Stomach (tissue), 4 donors: ENCODE data around the gene CYB5R3.

ENCODE experiments used
- EP300 ChIP-seq: sonication (generic); formaldehyde crosslinking; IDR thresholded peaks from one replicate; pipeline ENCODE4 v1.6.1; 2017; ENCODE audit warnings: antibody characterized with exemption
- POLR2A ChIP-seq, 4 donors: fragments of 450-650 bp; IDR thresholded peaks; one replicate each; pipeline ENCODE4 v1.6.1; 2016; ENCODE audit warnings: antibody characterized with exemption in 4 of 4, control low read depth in 2 of 4, mild to moderate bottlenecking in 1 of 4, moderate library complexity in 1 of 4
- POLR2AphosphoS5 ChIP-seq, 3 donors: sonication (generic); formaldehyde crosslinking; IDR thresholded peaks; one replicate each; pipeline ENCODE4 v1.6.1; 2016; ENCODE audit warnings: antibody characterized with exemption in 3 of 3
- TF ChIP-seq, protein P1 (sequence below), 7 experiments: fragments of 450-650 bp in 4 of 7; fragments of 200-600 bp in 3 of 7; sonication (generic) in 3 of 7; IDR thresholded peaks; one replicate each; pipeline ENCODE4 v1.5.1; 2016 to 2019; ENCODE audit warnings: antibody characterized with exemption in 7 of 7, control low read depth in 2 of 7, mild to moderate bottlenecking in 1 of 7

DNA sequence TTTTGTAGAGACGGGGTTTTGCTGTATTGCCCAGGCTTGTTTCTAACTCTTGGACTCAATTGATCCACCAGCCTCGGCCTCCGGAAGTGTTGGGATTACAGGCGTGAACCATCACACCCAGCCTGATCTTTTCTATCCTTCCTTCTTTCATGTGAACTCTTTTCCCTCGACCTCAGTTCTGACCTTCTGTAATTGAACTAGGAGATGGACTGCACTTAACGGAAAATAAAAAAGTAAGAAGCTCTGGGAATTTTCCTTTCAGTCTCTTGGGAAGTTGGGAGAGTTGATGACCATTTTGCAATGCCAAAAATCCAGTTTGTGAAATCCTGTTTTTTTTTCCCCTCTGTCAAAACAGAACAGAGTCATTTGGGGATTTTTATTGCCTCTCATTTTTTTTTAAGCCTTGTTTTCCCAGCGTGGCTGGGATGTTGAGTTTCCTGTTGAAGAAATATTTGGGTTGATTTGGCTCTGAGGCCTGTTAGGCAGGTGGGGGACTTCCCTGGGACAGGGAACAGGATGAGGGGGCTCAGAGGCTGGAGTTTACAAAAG, 26.9 kb upstream of the CYB5R3 start:
- TF ChIP-seq, protein P1, sequence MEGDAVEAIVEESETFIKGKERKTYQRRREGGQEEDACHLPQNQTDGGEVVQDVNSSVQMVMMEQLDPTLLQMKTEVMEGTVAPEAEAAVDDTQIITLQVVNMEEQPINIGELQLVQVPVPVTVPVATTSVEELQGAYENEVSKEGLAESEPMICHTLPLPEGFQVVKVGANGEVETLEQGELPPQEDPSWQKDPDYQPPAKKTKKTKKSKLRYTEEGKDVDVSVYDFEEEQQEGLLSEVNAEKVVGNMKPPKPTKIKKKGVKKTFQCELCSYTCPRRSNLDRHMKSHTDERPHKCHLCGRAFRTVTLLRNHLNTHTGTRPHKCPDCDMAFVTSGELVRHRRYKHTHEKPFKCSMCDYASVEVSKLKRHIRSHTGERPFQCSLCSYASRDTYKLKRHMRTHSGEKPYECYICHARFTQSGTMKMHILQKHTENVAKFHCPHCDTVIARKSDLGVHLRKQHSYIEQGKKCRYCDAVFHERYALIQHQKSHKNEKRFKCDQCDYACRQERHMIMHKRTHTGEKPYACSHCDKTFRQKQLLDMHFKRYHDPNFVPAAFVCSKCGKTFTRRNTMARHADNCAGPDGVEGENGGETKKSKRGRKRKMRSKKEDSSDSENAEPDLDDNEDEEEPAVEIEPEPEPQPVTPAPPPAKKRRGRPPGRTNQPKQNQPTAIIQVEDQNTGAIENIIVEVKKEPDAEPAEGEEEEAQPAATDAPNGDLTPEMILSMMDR (IDR thresholded peaks at IDR 0.05): no peak
- TF ChIP-seq EP300: no peak
- no peak for TF ChIP-seq POLR2A (IDR thresholded peaks at IDR 0.05)
- no peak for TF ChIP-seq POLR2AphosphoS5 (IDR thresholded peaks at IDR 0.05)
